ENCODE data around the gene MEGF11.

Gene MEGF11

GRCh38 chr15:66077320-66077663, 176.3 kb downstream of the MEGF11 start:
- Histone ChIP-seq H3K9ac (ENCODE audit: low read length) (no peak overlapping the region), H3K9me3 (ENCODE audit: insufficient read depth, low read length) (no peaks in the 10 kb centered on the region), H3K27me3 (ENCODE audit: low read depth, low read length) (peaks cover 16% of the 10 kb centered on the region), H3K27ac (ENCODE audit: low read length) (no peak overlapping the region), H4K20me1 (ENCODE audit: insufficient read depth, low read length) (no peaks in the 10 kb centered on the region), H3K4me1 (ENCODE audit: low read length) (no peaks in the 10 kb centered on the region; the same call in 1 of the 2 replicates), H3K36me3 (replicated peaks; ENCODE audit: low read depth, low read length) (no peaks in the 10 kb centered on the region), H3K4me2 (ENCODE audit: low read length) (no peak overlapping the region), H2AFZ (ENCODE audit: low read depth, low read length) (no peak overlapping the region), H3K79me2 (ENCODE audit: low read length) (no peaks in the 10 kb centered on the region), H3K4me3 (ENCODE audit: low read length) (no peak overlapping the region)
- TF ChIP-seq, protein P1, sequence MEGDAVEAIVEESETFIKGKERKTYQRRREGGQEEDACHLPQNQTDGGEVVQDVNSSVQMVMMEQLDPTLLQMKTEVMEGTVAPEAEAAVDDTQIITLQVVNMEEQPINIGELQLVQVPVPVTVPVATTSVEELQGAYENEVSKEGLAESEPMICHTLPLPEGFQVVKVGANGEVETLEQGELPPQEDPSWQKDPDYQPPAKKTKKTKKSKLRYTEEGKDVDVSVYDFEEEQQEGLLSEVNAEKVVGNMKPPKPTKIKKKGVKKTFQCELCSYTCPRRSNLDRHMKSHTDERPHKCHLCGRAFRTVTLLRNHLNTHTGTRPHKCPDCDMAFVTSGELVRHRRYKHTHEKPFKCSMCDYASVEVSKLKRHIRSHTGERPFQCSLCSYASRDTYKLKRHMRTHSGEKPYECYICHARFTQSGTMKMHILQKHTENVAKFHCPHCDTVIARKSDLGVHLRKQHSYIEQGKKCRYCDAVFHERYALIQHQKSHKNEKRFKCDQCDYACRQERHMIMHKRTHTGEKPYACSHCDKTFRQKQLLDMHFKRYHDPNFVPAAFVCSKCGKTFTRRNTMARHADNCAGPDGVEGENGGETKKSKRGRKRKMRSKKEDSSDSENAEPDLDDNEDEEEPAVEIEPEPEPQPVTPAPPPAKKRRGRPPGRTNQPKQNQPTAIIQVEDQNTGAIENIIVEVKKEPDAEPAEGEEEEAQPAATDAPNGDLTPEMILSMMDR (IDR thresholded peaks at IDR 0.05; ENCODE audit: low read depth, low read length), result no peak
- TF ChIP-seq EZH2phosphoT487 (IDR thresholded peaks at IDR 0.05; ENCODE audit: low read depth), result no peak

- Histone ChIP-seq H3K4me1 (ENCODE audit: low read length) (no peaks in the 10 kb centered on the region; the same call in 1 of the 2 replicates), H2AFZ (ENCODE audit: low read depth, low read length) (no peak overlapping the region), H3K9me3 (ENCODE audit: insufficient read depth, low read length) (no peaks in the 10 kb centered on the region), H3K27ac (ENCODE audit: low read length) (no peak overlapping the region), H3K4me3 (ENCODE audit: low read length) (no peak overlapping the region), H3K4me2 (ENCODE audit: low read length) (no peak overlapping the region), H3K79me2 (ENCODE audit: low read length) (no peaks in the 10 kb centered on the region), H4K20me1 (ENCODE audit: insufficient read depth, low read length) (no peaks in the 10 kb centered on the region), H3K27me3 (ENCODE audit: low read depth, low read length) (peaks cover 16% of the 10 kb centered on the region), H3K9ac (ENCODE audit: low read length) (no peak overlapping the region), H3K36me3 (replicated peaks; ENCODE audit: low read depth, low read length) (no peaks in the 10 kb centered on the region)
- TF ChIP-seq EZH2phosphoT487 (IDR thresholded peaks at IDR 0.05; ENCODE audit: low read depth), result no peak
- TF ChIP-seq, protein P1 (IDR thresholded peaks at IDR 0.05; ENCODE audit: low read depth, low read length), result no peak
These were observed 176.8 kb downstream of the MEGF11 start for GRCh38 chr15:66076591-66077319.

GRCh38 chr15:66075947-66076346, 177.6 kb downstream of the MEGF11 start:
- Histone ChIP-seq H3K4me1 (ENCODE audit: low read length) (no peaks in the 10 kb centered on the region; the same call in 1 of the 2 replicates), H3K27me3 (ENCODE audit: low read depth, low read length) (peaks cover 23% of the 10 kb centered on the region), H3K9ac (ENCODE audit: low read length) (no peak overlapping the region), H3K9me3 (ENCODE audit: insufficient read depth, low read length) (no peaks in the 10 kb centered on the region), H4K20me1 (ENCODE audit: insufficient read depth, low read length) (no peaks in the 10 kb centered on the region), H2AFZ (ENCODE audit: low read depth, low read length) (no peak overlapping the region), H3K4me2 (ENCODE audit: low read length) (no peak overlapping the region), H3K27ac (ENCODE audit: low read length) (no peak overlapping the region), H3K36me3 (replicated peaks; ENCODE audit: low read depth, low read length) (no peaks in the 10 kb centered on the region), H3K79me2 (ENCODE audit: low read length) (no peaks in the 10 kb centered on the region), H3K4me3 (ENCODE audit: low read length) (no peak overlapping the region)
- TF ChIP-seq, protein P1 (IDR thresholded peaks at IDR 0.05; ENCODE audit: low read depth, low read length), result no peak
- no peak for TF ChIP-seq EZH2phosphoT487 (IDR thresholded peaks at IDR 0.05; ENCODE audit: low read depth)

DNA sequence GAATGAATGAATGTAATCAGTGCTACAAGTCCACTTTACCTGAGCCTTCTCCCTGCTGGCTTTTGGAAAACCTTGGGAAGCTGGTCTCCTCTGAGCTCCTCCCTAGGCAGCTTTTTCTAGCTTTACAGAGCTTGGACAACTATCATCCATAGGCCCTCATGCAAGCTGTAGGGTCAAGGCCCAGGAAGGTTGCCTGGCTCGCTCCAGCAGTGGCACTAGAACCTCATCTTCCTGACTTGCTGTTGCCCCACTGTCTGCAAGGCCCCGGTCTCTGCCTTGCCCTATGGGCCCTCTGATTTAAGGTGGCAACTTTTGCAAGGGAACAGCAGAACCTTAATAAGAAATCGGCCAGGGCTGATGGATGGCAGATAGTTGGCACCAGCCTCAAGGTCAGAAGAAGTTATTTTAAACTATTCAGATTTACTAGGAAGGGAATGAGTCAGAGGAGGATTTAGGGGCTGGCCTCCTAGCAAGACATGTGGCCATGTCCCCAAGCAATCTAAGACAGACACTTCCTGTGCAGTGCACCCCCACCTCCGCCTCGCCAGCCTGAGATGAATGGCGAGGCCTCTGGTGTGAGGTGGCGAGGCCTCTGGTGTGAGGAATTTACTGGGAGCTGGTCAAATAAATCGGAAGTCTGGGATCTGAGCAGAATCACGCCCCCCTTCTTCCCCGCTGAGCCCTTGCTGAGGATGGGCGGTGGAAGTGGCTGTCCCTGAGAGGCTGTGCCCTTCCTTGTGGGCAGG, 180.8 kb downstream of the MEGF11 start:
- H3K27me3 ChIP-seq (ENCODE audit: low read depth, low read length), result peaks cover 22% of the 10 kb centered on the region
- no peak overlapping the region for H3K27ac ChIP-seq (ENCODE audit: low read length)
- no peaks in the 10 kb centered on the region for H3K9me3 ChIP-seq (ENCODE audit: insufficient read depth, low read length)
- H3K9ac ChIP-seq (ENCODE audit: low read length), result no peak overlapping the region
- H3K36me3 ChIP-seq (replicated peaks; ENCODE audit: low read depth, low read length), result no peaks in the 10 kb centered on the region
- peaks cover 4% of the 10 kb centered on the region for H3K4me1 ChIP-seq (ENCODE audit: low read length)
- no peak overlapping the region for H3K4me3 ChIP-seq (ENCODE audit: low read length)
- H3K79me2 ChIP-seq (ENCODE audit: low read length), result no peaks in the 10 kb centered on the region
- TF ChIP-seq EZH2phosphoT487 (IDR thresholded peaks at IDR 0.05; ENCODE audit: low read depth), result no peak
- TF ChIP-seq, protein P1 (IDR thresholded peaks at IDR 0.05; ENCODE audit: low read depth, low read length), result no peak
- no peak overlapping the region for H3K4me2 ChIP-seq (ENCODE audit: low read length)
- no peak overlapping the region for H2AFZ ChIP-seq (ENCODE audit: low read depth, low read length)
- H4K20me1 ChIP-seq (ENCODE audit: insufficient read depth, low read length), result no peaks in the 10 kb centered on the region

All from OCI-LY3 (cell line).